Measurements from ENCODE around the gene PHF20. TPM values are rescaled to one million over a fixed set of nuclear protein-coding genes. Genes with fewer than 3 reads are reported as not detected.
"Not testable (repeated sequence)": the region's sequence is repeated elsewhere in the genome, so short reads cannot be mapped to it uniquely, and the experiment has no call there.

Gene PHF20
- total RNA-seq, 1 donor from 2014 or later = 74.2 TPM

- DNase-seq (ENCODE audit: low spot score) (no peak), ATAC-seq (no peak)
- intact Hi-C loops (cut with DNase I) = no loop called here
Observed at GRCh38 chr20:35828916-35829315, 57.1 kb downstream of the PHF20 start.

GRCh38 chr20:35830264-35830663 lies 58.4 kb downstream of the PHF20 start:
- no peak for DNase-seq (ENCODE audit: low spot score)
- ATAC-seq = no peak
- intact Hi-C loops (cut with DNase I) = no loop called here

- intact Hi-C loops (cut with DNase I) = no loop called here
- ATAC-seq (no peak), DNase-seq (ENCODE audit: low spot score) (no peak)
Observed at GRCh38 chr20:35831029-35831428, 59.2 kb downstream of the PHF20 start.

GRCh38 chr20:35831971-35832370 lies 60.2 kb downstream of the PHF20 start:
- no peak for ATAC-seq
- no peak for DNase-seq (ENCODE audit: low spot score)
- intact Hi-C loops (cut with DNase I) = no loop called here

- ATAC-seq = no peak
- intact Hi-C loops (cut with DNase I) = no loop called here
- DNase-seq (ENCODE audit: low spot score) = no peak
Observed at GRCh38 chr20:35833241-35833640, 61.4 kb downstream of the PHF20 start.

- intact Hi-C loops (cut with DNase I) = no loop called here
Observed at GRCh38 chr20:35837577-35838195, 65.9 kb downstream of the PHF20 start.

GRCh38 chr20:35838205-35838604 lies 66.4 kb downstream of the PHF20 start:
- no peak for ATAC-seq
- intact Hi-C loops (cut with DNase I) = no loop called here
- DNase-seq (ENCODE audit: low spot score) = no peak

More at GRCh38 chr20:35837577-35838195, 65.9 kb downstream of the PHF20 start:
- no peak for ATAC-seq
- DNase-seq (ENCODE audit: low spot score) = no peak

GRCh38 chr20:35839904-35840303 lies 68.1 kb downstream of the PHF20 start:
- ATAC-seq (no peak), DNase-seq (ENCODE audit: low spot score) (no peak)
- intact Hi-C loops (cut with DNase I) = no loop called here

GRCh38 chr20:35840421-35840820 lies 68.6 kb downstream of the PHF20 start:
- intact Hi-C loops (cut with DNase I) = no loop called here
- ATAC-seq (no peak), DNase-seq (ENCODE audit: low spot score) (no peak)

GRCh38 chr20:35842361-35842760 lies 70.5 kb downstream of the PHF20 start:
- no peak for ATAC-seq
- no peak for DNase-seq (ENCODE audit: low spot score)
- intact Hi-C loops (cut with DNase I) = no loop called here

GRCh38 chr20:35843894-35844293 lies 72.1 kb downstream of the PHF20 start:
- DNase-seq (ENCODE audit: low spot score); intact Hi-C loops (cut with DNase I): not testable (repeated sequence)

GRCh38 chr20:35845561-35845960 lies 73.7 kb downstream of the PHF20 start:
- intact Hi-C loops (cut with DNase I) = no loop called here
- ATAC-seq (no peak), DNase-seq (ENCODE audit: low spot score) (no peak)

More at GRCh38 chr20:35843894-35844293, 72.1 kb downstream of the PHF20 start:
- ATAC-seq = not testable (repeated sequence)

GRCh38 chr20:35849706-35850105 lies 77.9 kb downstream of the PHF20 start:
- intact Hi-C loops (cut with DNase I) = no loop called here
- ATAC-seq = no peak
- DNase-seq (ENCODE audit: low spot score) = no peak

GRCh38 chr20:35851659-35852058 lies 79.8 kb downstream of the PHF20 start:
- ATAC-seq; intact Hi-C loops (cut with DNase I); DNase-seq (ENCODE audit: low spot score): not testable (repeated sequence)

- ATAC-seq = no peak
- DNase-seq (ENCODE audit: low spot score) = no peak
- intact Hi-C loops (cut with DNase I) = no loop called here
Observed at GRCh38 chr20:35854713-35855348, 83.0 kb downstream of the PHF20 start.

GRCh38 chr20:35855641-35856040 lies 83.8 kb downstream of the PHF20 start:
- DNase-seq (ENCODE audit: low spot score); intact Hi-C loops (cut with DNase I); ATAC-seq: not testable (repeated sequence)

GRCh38 chr20:35856866-35857265 lies 85.1 kb downstream of the PHF20 start:
- DNase-seq (ENCODE audit: low spot score) (no peak), ATAC-seq (no peak)
- intact Hi-C loops (cut with DNase I) = no loop called here

GRCh38 chr20:35866418-35867202 lies 94.8 kb downstream of the PHF20 start:
- no peak for DNase-seq (ENCODE audit: low spot score)
- no peak for ATAC-seq
- intact Hi-C loops (cut with DNase I) = no loop called here

- intact Hi-C loops (cut with DNase I) = no loop called here
- peak; percentile 25 for ATAC-seq
- DNase-seq (ENCODE audit: low spot score) = no peak
Observed at GRCh38 chr20:35870541-35871258, 98.9 kb downstream of the PHF20 start.

Measured in sciatic nerve (tissue), 2 donors.